ENCODE measurements around the gene NFIX. TPM values are rescaled to one million over a fixed set of nuclear protein-coding genes. Genes with fewer than 3 reads are reported as not detected.

The NFIX gene
- total RNA-seq, 1 donor from 2014 or later, result 166 TPM

DNA sequence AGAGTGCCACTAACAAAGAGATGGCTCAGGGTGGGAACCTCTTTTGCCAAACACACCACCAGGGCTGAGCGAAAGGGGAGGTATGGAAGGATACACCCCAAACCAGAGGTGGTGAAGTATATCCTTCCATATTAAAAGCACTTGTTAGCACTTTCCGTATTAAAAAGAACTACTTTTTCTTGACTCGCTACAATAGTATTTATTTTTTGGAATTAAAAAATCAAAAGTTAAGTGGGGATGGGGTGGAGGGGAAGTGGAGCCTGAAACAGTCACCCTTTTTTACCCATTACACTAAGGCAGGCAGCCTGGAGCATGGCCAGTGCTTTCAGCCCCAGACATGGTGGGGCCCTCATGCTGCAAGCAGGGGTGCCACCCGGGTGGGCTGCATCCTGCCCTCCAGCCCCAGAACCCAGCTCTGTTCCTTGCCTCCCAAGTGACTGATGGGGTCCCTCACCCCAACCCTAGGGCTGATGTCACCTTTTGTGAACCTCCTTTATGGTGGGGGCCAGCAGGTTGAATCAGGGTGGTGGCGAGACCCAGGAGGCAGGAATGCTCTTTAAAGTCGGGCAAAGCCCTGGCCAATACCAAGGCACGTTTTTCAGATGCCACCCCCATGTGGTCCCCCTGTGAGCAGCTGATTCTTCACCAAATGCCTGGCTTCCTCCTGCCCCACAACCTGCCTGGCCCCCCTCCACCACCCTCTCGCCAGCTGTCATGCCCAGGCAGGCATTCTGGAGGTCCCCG is 76.3 kb downstream of the NFIX start:
- DNase-seq (ENCODE audit: low spot score), result no peak

DNA sequence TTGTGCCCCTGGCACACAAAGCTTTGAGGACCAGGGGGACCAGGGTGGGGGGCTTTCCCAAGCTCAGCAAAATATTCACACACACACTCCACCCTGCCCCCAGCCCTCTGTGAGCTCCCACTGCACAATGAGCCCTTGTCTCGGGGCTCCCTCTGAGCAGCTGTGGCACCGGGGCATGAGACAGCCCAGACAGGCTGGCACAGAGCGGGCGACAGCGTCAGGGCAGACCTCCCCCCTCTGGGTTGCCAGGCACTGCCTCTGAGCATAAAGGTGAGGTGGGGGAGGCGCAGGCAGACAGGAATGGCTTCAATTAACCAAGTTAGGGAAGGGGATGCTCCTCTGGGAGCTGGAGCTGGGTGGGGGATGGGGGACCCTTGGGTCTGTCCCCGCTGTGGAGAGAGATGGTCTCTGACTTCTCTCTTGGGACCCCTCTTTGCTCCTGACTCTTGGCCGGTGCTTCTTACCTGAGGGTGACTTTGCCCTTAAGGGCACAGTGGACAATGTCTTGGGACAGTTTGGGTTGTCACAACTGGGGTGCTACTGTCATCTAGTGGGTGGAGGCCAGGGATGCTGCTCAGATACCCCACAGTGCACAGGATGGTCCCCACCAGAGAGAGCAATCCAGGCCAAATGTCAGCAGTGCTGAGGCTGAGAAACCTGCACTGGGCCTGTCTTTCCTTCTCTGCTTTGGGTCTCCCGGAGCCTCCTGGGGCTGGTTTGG is 77.1 kb downstream of the NFIX start:
- DNase-seq (ENCODE audit: low spot score), result no peak

DNA sequence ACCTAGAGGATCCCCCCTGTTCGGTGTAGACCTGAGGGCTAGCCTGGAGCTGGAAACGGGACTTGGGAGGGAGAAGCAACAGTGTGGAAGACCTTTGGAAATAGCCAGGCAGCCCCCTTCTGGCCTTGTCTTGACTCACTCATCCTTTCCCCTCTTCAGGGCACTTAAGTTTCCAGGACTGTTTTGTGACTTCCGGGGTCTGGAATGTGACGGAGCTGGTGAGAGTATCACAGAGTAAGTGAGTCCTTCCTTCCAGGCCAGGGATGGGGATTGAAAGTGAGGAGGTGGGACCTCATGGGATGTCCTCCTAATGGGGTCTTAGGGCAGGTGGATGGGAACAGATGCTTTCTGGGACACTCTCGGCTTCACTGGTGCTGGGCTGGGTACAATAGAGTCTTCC is 78.0 kb downstream of the NFIX start:
- no peak for DNase-seq (ENCODE audit: low spot score)

DNA sequence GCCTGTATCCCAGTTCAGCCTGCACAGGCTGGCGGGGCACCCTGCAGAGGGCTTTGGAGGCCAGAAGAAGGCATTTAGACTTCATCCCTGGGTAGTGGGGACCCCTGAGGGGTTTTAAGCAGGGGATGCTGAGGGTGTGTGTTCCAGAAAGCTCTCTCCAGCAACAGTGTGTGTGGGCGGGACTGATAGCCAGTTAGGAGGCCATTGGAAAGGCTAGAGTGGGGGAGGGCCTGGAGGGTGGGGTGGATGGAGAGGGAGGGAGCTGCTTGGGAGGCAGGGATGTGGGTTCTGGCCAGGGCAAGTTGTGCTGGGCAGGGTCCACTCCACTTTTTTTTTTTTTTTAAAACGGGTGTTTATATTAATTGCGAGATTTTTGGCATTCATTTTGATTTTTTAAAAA is 79.1 kb downstream of the NFIX start:
- DNase-seq (ENCODE audit: low spot score), result no peak

DNA sequence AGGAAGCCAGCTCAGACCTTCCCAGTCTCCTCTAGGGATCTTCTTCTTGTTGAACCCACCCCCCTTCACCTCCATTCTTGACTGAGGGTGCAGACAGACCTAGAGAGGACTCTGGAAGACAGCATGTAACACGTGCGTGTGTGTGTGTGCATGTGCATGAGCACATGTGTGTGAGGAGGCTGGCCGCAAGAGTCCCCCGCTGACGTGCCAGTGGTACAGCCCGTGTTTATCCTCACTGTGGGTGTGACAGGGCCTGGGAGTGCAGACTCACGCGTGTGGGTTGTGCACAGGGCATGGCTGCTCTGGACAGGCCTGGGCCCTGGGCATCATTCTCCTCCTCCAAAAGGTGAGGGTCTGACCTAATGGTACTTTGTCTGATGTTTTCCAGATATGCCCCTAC is 81.0 kb downstream of the NFIX start:
- no peak for DNase-seq (ENCODE audit: low spot score)

DNA sequence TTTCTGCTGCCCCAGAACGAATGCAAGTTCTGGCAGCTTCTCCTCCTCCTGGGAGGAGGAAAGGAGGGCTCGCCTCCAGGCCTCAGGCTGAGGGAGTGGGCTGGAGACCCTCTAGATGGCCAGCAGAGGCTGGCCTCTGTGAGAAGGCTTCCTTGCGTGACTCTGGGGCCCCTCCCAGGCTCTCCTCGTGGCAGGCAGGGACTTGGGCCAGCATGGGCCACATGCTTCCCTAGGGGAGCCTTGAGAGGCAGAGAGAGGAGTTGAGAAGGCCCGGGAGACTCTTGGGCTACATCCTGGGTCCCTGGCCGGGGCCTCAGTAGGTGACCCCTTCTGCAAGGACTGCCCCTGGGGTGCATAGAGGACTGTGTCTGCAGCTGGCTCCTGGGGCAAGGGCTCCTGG is 81.5 kb downstream of the NFIX start:
- DNase-seq (ENCODE audit: low spot score), result no peak

DNA sequence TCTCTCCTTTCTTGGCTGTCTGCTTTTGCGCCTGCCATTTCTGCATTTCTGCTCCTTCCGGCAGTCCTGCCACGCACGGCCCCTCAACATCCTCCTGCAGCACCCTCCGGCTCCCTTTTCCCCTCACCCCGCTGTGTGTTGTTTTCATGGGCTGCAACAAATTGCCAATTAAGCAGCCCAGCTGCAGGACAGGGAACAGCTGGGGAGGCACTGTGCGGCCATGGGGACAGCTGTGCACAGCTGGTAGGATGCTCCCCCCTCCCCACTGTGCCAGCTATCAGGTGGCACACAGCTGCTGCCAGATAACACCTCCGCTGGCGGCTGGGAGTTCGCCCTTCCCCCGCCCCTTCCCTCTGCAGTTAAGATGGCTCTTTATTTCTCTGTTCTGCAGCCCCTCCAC is 82.0 kb downstream of the NFIX start:
- DNase-seq (ENCODE audit: low spot score), result no peak

DNA sequence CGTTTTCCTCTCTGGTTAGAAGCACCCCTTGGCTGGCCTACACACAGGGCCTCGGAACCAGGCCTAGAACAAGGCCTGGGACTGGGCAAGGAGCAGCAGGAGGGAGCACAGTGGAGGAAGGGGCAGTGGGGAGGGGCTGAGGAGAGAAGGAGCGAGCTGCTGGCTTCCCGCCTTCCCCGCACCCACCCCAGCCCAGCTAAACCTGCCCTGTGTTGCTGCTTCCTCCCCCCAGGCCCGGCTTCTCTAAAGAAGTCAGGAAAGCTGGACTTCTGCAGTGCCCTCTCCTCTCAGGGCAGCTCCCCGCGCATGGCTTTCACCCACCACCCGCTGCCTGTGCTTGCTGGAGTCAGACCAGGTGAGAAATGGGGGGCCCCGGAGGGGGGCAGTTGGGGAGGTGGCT is 83.1 kb downstream of the NFIX start:
- no peak for DNase-seq (ENCODE audit: low spot score)

DNA sequence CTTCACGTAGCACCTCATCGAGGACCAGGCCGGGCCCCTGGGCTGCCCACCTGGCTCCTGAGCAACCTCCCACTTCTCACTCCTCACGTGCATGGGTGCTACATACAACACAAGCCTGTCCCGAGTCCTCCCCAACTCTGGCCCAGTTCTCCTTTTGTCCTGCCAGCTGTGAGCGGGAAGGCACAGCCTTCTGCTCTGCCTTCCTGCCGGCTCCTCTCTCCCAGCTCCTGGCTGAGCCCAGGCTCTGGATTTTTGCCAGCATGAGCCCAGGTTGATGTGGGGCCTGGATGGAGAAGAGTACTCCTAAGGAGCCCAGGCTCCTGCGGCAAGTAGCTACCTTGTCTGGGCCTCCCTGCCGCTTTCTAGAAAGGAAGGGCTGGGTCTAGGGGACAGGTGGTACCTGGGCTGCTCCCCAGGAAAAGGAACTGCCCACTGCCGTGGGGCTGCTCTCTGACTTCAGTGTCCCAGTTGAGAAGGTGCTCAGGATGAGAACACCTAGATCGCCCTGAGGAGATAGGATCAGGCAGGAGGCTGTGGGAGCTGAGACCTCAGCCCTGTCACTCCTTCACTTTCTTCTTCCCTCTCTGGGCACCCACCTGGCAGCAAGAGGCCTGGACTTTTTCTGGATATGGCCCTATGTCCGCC is 83.7 kb downstream of the NFIX start:
- DNase-seq (ENCODE audit: low spot score), result no peak

DNA sequence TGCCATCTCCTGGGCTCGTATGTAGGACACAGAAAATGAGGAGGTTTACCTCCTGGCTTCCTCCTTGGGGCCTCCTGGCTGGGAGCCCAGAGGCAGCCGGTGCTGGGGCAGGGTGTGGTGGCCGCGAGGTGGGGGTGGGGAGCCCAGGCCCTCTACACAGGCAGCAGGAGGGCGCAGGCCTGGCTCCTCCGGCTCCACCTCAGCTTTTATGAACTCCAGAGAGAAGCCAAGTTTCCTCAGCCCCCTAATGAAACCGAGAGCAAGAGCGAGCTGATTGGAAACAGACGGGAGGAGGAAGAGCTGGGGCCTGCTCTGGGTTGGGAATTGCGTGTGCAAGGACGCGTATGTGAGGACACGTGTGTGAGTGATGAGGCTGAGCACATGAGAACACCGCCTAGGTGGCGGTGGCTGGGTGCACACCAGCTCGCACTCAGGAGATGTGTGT is 84.3 kb downstream of the NFIX start:
- no peak for DNase-seq (ENCODE audit: low spot score)

DNA sequence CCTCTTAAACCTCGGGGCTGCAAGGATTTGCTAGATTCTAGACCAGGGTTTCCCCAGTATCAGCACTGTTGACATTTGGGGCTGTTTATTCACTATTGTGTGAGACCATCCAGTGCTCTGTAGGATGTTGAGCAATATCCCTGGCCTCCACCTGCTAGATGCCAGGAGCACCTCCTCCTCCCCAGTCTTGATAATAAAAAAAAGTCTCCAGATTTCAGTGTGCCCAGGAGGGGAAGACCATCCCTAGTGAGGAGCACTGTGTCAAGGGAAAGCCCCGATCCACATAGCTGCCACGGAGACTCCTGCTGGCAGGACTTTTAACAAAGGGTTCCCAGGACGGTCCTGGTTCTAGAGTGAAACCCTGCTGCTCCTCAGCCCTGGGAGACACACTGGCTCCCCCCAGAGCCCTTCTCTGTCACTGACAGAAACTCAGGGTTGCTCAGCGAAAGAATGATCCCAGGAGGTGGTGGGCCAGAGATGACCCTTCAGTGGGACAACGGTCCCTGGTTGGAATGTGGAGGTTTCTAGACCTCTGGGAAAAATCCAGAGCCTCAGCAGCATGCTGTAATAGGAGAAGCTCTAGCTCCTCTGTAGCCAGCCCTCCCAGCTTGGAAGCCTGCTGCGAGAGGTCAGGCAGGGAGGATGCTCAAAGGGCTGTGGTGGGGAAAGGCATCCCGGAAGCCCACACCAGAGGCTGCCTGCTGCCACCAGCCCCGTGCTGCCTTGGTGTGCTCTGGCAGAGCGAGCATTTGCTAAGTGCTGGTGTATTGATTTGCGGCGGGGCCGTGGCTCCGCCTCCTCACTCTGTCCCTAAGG is 87.1 kb downstream of the NFIX start:
- DNase-seq (ENCODE audit: low spot score), result no peak

DNA sequence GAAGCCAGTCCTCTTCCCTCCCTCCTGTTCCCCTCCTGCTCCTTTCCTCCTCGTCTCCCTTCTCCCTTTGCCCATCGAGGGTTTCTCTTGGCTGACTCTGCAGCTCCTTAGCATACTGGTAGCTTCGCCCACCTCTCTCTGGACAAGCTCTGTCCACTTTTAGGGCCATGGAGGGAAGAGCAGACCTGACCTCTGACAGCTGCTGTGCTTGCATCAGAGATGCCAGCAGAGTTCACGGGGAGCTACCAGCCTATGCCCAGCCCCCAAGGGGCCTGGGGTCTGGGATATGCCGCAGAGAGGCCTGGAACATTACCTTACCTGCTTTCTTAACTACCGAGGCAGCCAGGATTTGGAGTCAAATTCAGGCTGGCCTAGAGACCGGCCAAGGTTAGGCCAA is 87.7 kb downstream of the NFIX start:
- DNase-seq (ENCODE audit: low spot score), result no peak

DNA sequence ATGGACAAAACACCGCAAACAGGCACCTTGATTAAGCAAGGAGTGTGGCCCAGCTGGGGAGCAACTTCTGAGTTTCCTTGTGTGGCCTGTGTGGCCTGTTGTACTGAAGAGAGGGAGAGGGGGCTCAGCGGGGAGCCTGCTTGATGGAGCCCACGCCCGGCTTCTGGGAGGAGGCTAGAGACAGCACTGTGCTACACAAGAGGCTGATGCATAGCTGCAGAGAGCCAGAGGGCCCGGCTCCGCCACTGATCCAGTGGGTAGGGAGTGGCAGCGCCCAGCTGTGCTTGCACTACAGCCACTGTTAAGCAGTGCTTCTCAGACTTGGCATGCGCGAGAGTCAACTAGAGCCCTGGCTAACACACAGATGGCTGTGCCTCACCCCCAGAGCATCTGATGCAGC is 88.4 kb downstream of the NFIX start:
- DNase-seq (ENCODE audit: low spot score), result no peak

DNA sequence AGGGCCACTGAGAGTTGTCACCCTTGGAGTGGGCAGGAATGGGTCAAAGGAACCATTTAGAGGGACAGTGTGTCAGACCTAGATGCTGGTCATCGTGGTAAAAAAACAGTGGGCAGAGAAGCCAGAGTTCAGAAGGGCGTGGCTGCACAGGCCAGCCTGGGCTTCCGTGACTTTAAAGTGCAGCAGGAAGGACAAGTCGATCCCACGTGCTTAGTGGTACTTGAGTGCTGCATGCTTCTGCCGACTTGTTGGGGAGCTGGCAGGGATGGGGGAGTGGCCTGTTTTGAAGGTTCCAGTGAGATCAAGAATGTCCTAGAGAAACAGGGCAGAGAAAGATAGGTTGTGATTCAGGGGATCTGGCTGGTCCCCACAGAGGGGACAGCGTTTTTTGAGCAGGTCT is 90.4 kb downstream of the NFIX start:
- DNase-seq (ENCODE audit: low spot score), result no peak

DNA sequence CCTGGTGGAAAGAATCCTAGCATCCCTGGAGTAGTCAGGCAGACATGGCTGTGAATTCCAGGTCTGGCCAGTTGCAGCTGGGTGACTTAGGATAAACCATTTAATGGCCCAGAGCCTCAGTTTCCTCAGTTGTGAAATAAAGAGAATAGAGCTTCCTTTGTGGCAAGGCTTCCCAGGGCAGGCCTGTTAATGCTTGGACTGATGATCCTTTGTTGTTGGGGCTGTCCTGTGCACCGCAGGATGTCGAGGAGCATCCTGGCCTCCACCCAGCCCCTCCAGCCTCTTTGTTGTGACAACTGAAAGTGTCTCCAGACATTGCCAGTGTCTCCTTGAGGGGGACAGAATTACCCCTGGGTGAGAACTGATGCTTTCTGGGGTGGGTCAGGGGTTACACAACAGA is 91.1 kb downstream of the NFIX start:
- DNase-seq (ENCODE audit: low spot score), result no peak

DNA sequence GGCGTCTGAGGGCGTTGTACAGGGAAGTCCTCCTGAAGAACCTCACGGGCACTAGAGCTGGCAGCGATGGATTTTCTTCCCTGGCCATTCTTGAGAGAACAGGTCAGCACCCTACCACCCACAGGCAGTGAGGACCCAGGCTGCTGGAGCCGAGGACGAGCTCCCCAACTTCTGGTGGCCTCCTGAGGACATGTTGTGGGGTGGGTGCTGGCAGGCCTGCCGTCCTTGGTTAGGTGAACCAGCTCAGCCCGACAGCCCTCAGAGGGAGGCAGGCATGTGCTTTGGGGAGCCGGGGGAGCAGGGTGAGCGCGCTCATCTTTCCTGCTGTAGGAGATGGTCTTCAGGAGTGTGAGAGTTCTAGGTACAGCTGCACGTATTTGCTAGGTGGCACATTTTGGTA is 92.0 kb downstream of the NFIX start:
- DNase-seq (ENCODE audit: low spot score), result no peak

DNA sequence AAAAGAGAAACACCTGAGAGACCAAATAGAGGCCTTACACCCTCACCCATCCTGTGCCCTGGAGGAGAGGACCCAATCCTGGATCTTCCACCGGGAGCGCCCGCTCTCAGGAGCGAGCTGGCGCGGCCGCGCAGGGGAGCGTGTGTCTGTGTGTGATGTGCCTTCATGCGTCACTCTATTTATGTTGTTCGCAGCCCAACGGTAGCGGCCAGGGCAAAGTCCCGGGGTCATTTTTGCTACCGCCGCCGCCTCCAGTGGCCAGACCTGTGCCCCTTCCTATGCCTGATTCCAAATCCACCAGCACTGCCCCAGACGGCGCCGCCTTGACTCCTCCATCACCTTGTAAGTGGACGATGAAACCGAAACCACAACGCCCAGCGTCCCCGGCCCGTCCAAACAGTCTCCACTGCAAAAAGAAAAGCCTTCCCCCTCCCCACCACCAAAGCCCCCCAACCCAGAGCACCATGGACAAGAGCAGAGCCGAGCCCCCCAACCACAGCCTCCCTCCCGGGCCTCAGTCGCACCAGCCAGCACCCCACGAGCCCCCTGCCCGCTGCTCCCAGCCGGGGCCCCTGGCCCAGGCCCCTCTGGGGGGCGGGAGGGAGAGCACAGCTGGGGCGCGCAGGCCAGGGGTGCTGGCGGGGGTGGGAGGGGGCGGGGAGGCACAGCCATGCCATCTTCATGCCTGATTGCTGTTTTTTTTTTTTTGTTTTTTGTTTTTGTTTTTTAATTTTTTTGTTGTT is 92.7 kb downstream of the NFIX start:
- no peak for DNase-seq (ENCODE audit: low spot score)

DNA sequence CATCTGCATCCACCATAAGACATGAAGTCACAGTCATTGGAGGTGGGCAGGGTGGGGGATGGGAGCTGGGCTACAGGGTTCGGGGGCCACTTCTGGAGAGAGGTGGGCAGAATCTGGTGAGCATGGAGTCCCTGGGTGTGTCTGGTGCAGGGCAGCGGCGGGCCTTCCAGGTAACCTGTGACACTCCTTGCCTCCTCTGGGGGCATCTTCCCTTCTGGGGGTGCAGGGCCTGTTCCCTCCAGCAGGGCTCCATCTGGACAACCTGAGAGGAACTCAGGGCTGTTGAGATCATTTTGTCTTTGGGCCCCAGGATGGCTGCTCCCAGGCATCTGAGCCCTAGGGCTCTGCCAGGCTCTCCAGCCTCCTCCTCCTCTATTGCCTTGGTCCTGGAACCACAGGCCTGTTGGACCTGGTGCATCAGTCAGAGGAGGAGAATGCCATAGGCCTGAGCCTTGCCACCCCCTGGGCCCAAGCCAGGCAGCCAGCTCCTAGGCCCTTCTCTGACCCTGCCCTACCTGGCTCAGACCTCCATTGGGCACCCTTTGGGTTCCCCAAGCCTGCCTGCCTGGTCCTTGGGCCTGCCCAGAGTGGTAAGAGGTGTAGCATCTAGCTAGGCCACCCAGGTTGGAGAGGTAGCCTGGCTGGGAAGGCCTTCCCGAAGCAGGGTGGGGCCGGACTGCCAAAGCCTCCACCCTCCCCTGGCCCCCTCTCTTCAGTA is 94.0 kb downstream of the NFIX start:
- no peak for DNase-seq (ENCODE audit: low spot score)

DNA sequence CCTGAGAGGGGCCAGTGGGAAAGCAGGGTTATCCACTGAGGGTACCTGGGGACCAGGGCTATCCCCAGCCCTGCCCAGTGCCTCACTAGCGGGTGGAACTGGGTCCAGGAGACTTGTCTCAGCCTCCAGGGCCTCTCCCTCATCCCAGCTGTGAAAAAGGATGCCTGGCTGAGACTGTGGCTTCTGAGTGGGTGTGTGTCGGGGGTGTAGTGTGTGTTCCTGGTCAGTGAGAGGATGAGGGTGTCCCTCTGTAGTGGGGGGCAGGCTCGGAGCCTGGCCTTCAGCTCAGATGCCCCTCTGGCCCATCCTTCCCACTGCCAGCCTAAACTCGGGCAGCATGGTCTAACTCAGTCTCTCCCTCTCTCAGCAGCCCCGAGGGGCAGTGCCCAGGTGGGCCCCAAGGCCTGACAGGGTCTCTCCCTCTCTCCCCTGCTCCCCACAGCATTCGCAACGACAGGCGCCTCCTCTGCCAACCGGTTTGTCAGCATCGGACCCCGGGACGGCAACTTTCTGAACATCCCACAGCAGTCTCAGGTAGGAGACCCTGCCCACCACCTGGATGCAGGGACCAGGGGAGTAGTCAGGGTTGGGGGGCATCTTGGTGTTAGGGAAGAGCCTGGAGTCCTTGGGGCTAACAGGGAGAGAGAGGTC is 94.7 kb downstream of the NFIX start:
- DNase-seq (ENCODE audit: low spot score), result no peak

Data from mesenteric fat pad (tissue), 1 donor.